Hematopoietic multipotent progenitor cell treated with erythropoietin and hydrocortisone succinate and interleukin-3 and kit ligand, for 8 days (in vitro differentiated cells): ENCODE results near the gene SUSD6.

Experiments used
- DNase-seq: peaks from one replicate; pipeline ENCODE4 v3.0.0-alpha.2; 2015

Gene SUSD6

GRCh38 chr14:69652942-69653684 is 41.7 kb downstream of the SUSD6 start:
- peak; percentile 40 for DNase-seq

GRCh38 chr14:69654116-69654515 is 42.7 kb downstream of the SUSD6 start:
- no peak for DNase-seq

- DNase-seq, result no peak
These were observed 46.6 kb downstream of the SUSD6 start for GRCh38 chr14:69657950-69658355.

DNA sequence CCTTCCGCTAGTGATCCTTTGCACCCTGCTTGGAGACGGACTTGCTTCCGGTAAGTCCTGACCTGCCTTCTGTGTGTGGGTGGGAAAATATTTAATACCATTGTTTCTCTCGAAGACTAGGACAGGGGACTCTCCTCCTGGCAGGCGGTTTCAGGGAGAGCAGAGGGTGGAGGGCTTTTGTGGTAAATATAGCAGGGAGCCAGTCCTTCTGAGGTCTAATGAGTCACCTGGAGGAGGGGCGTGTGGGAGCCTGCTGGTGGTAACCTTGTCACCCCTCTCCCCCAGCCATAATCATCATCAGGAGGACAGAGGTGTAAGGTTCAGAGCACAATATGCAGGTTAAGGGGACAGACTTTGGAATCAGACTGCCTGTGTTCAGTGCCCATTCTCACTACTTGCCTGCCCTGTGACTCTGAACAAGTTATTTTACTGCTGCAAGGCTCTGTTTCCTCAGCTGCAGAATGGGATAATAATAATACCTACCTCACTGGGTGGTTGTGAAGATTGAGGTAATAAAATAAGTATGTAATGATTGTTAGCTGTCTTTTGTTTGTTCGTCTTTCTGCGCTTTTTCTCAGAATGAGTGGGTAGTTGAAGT is 47.4 kb downstream of the SUSD6 start:
- DNase-seq, result no peak

DNA sequence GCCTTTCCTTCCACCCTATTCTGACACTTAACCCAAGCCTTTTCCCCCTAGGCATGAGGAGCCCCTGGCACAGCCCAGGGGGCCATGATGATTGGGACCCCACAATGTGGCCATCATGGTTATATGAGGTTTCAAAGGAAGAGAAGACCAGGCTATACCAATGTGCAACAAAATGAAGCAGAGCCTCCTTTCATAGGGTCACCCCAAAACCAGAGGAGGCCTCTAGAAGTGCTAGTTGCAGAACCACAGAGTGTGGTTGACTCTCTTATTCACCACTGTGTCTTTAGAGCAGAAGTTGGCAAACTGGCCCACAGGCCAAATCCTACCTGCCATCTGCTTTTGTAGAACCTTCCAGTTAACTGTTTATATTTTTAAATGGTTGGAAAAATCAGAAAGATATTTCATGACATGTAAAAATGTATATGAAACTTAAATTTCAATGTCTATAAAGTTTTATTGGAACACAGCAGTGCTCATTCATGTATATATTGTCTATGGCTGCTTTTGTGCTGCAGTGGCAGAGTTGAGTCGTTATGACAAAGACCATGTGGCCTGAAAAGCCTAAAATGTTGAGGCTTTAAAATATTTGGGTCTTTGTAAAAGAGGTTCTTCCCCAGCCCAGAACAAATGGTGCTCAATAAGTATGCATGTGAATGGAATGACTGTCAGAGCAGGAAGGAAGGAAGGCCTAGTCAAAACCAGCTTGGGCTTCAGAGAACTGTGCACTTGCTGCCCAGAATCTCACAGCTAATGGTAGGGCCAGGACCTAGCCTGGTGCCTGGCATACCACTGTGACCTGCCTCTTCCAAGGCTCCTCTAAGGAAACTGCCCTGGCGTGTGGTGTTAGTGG is 49.2 kb downstream of the SUSD6 start:
- no peak for DNase-seq

DNA sequence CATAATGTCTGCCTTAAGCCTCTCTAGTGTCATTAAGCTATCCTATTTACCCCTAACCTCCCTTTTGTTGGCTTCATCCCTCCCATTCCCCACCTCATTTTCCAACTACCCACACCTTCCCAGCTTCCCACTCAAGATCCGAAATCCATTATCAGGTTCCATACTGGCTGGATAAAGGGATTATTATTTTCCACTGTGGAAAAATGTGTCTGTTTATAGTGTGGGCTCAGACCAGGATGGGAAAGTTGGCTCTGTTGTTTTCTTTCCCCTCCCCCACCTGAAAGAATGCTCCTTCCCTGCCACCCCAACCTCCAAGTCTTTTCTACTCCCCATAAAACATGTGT is 49.8 kb downstream of the SUSD6 start:
- DNase-seq, result no peak

GRCh38 chr14:69662636-69663299 is 51.4 kb downstream of the SUSD6 start:
- DNase-seq, result no peak

DNA sequence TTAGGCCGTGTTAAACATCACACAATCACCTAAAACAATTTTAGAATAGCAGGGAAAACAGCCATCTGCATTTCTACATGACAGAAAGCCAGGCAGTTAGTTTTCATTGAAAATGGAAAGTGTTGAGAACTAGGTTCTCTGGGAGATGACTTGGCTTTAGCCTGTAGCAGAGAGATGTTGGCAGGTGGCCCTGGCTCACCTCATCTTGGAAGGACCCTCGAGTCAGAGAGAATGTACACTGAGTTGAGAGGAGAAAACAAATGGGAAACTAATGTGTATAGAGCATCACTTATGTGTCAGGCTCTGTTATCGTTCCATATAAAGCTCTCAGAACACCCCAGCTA is 51.9 kb downstream of the SUSD6 start:
- DNase-seq, result no peak

DNA sequence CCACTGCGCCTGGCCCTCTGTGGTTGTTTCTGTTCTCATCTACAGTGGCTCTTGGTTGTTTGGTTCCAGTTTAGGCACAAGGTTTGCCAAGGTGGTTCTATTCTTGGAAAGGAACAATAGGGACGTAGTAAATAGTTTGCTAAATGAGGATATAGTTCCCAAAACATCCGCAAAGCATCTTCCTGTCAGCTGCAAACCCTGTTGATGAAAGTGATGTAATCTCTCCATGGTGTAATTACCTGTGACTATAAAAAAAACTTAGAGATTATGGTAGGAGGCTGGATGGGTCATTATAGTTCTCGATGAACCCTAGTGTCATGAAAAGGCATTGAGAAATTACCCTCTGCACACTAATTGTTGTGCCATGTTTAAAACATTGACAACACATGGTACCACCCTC is 52.9 kb downstream of the SUSD6 start:
- no peak for DNase-seq

GRCh38 chr14:69664865-69665526 is 53.6 kb downstream of the SUSD6 start:
- no peak for DNase-seq

- DNase-seq, result no peak
These were observed 54.2 kb downstream of the SUSD6 start for GRCh38 chr14:69665631-69666030.

DNA sequence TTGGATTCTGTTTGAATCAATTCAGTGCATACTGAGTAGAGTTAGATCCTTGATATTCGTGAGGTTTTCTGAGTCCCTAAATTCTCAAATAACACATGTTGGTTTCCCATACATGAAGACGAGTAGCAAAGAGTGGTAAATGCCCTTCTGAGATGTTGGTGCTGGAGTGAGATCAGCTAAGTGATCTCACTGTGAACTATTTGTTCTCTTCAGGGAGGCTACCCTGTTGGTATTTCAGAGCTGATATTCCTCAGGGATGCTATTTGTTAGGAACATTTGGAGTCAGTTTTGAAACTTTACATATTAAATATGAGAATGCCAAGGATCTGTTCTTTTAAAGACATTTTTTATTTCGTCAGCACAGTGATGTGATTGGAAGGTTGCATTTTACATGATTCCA is 54.7 kb downstream of the SUSD6 start:
- DNase-seq, result no peak

- no peak for DNase-seq
These were observed 55.4 kb downstream of the SUSD6 start for GRCh38 chr14:69666690-69667211.

DNA sequence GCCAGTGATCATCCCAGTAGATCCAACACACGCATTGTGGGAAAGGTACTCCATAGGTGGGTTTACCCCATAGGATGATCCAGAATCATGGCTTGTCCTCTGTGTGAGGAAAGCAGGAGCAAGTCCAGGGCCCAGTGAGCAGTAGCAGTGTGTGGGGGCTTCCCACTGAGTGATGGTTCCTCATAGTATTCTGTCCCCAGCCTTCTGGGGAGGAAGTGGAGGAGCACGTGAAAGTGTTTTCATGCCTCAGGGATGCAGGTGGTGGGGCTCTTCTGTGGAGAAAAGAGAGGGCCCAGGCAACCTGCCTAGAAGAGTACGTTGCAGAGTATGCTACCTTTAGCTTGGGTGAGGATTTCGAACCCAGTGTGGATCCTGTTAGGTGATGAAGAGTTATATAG is 56.5 kb downstream of the SUSD6 start:
- DNase-seq, result no peak

DNA sequence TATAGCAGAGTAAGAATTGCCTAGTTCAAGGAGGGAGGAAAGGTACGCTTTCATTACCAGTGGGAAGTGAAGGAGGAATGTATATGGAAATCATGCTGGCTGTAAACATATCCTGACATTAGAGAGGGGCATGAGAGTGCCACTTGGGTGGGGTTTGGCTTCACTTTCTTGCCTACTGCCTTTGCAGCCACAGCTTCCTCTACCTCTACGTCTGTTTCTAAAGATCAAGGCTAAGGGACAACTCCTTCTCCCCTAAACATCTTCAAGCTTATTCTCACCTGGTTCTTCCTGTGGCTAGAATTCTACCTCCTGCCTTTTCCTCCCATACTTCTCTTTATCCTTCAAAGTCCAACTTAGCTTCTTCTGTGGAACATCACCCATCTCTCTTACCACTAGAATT is 58.0 kb downstream of the SUSD6 start:
- no peak for DNase-seq

DNA sequence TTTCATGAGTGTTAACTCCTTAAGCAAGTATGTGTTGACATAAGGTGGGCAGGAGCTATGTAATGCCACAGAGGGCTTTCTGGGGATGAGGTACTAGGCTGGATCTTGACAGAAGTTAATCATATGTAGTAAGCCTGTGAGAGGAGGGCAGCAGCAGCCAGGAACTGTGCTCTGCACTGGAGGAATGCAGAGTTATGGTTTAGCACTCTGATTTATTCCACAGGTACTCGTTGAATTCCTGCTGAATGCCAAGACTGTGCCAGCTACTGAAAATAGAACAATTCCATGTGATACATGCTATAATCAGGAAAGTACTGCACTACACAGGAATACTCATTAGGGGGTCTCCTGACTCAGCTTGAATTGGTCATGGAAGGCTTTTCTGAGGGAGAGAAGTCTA is 58.7 kb downstream of the SUSD6 start:
- no peak for DNase-seq

- no peak for DNase-seq
These were observed 60.1 kb downstream of the SUSD6 start for GRCh38 chr14:69671365-69672030.

GRCh38 chr14:69672356-69672755 is 61.0 kb downstream of the SUSD6 start:
- DNase-seq, result no peak

GRCh38 chr14:69673104-69673503 is 61.7 kb downstream of the SUSD6 start:
- DNase-seq, result no peak

GRCh38 chr14:69673578-69674305 is 62.3 kb downstream of the SUSD6 start:
- no peak for DNase-seq

GRCh38 chr14:69674546-69675244 is 63.3 kb downstream of the SUSD6 start:
- DNase-seq, result no peak
